Measurements from ENCODE around the gene TBC1D2. TPM values are rescaled to one million over a fixed set of nuclear protein-coding genes. Genes with fewer than 3 reads are reported as not detected.

The TBC1D2 gene
- polyA plus RNA-seq, 2 of the 4 experiments (the other 2 are of a cell fraction): 3.3 to 7.3 TPM

DNA sequence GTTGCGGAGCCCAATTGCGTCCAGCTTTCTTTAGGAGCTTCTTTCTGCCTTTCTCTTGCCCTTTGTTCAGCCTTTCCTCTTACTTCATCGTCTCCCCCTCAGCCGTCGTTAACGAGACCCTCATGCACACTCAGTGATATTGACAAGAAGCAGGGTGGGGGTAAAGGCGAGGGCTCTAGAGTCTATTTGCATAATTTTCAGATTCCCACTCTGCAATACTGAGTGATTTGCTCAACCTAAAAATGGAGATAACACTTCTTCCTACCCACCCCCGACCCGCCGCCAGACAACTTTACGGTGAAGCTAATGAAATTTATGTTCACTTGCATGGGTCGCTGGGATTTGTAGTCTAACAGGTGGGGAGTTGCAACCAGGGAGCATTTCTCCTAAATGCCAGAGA, 1.3 kb upstream of the TBC1D2 start:
- CTCF ChIA-PET: interaction anchor here (0.7 to 3.2 kb wide), 19 partner anchors 11 to 334 kb away, joined by 3 to 44 read pairs (median 5); partner anchors contain the start of genes NANS and TRIM14

DNA sequence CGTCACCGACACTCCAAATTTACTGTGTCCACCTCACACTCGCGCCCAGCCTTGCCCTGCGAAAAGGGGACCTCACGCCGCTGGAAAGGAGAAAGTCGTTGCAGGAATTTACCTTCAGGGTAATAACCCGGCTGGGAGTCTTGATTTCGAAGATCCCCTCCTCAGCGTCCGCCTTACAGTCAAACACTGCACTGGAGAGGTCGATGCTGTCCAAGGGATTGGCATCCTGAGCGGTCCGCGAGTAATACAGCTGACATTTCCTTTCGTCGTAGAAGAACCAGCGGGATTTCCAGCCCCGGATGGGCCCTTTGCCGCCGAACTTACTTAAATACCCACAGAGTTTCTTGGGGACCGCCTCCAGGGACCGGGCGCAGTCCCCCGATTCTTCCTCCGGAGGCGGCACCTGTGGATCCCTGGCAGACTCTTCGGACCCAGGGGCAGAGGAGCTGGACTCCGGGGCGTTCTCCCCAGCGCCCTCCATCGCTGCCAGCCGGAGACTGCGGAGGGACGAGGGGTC, 330 bp downstream of the TBC1D2 start:
- Histone ChIP-seq H3K27ac (peak overlapping the region; percentile 86 to 90), H3K4me2 (peak overlapping the region; percentile 89), H3K9me3 (no peaks in the 10 kb centered on the region), H3K4me1 (peaks cover 51% of the 10 kb centered on the region), H3K4me3 (peak overlapping the region; percentile 79)
- DNase-seq (ENCODE audit: low read depth in 1 of 2, low spot score in 1 of 2): peak in 1 of 2 experiments; percentile 23
- peak; percentile 45 to 61 for ATAC-seq
- TF ChIP-seq TFCP2L1 (CRISPR knock-in tag; IDR thresholded peaks at IDR 0.05) (no peak), RAD21 (conservative IDR thresholded peaks at IDR 0.05 in 1 of 2, IDR thresholded peaks at IDR 0.05 in 1 of 2) (no peak), ZFP36 (IDR thresholded peaks at IDR 0.05; ENCODE audit: borderline replicate concordance, partially characterized antibody) (no peak), GATA3 (IDR thresholded peaks at IDR 0.05; ENCODE audit: borderline replicate concordance) (no peak), ZC3H11A (IDR thresholded peaks at IDR 0.05) (no peak), EHMT2 (IDR thresholded peaks at IDR 0.05; ENCODE audit: low read depth) (no peak), JUNB (IDR thresholded peaks at IDR 0.05) (no peak), POLR2A (IDR thresholded peaks at IDR 0.05; ENCODE audit: low read length) (no peak), BHLHE40 (IDR thresholded peaks at IDR 0.05; ENCODE audit: low read depth, low read length) (no peak)
- TF ChIP-seq, protein P1, sequence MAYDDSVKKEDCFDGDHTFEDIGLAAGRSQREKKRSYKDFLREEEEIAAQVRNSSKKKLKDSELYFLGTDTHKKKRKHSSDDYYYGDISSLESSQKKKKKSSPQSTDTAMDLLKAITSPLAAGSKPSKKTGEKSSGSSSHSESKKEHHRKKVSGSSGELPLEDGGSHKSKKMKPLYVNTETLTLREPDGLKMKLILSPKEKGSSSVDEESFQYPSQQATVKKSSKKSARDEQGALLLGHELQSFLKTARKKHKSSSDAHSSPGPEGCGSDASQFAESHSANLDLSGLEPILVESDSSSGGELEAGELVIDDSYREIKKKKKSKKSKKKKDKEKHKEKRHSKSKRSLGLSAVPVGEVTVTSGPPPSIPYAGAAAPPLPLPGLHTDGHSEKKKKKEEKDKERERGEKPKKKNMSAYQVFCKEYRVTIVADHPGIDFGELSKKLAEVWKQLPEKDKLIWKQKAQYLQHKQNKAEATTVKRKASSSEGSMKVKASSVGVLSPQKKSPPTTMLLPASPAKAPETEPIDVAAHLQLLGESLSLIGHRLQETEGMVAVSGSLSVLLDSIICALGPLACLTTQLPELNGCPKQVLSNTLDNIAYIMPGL (CRISPR knock-in tag; IDR thresholded peaks at IDR 0.05; ENCODE audit: borderline replicate concordance): no peak
- TF ChIP-seq, protein P2, sequence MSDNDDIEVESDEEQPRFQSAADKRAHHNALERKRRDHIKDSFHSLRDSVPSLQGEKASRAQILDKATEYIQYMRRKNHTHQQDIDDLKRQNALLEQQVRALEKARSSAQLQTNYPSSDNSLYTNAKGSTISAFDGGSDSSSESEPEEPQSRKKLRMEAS (IDR thresholded peaks at IDR 0.05): no peak
- 8% methylated on average over 23 of the region's 36 CpGs for WGBS (ENCODE audit: missing lambda C conversion rate)
- CTCF ChIA-PET: interaction anchor here (0.7 to 3.2 kb wide), 17 partner anchors 9 to 521 kb away, joined by 3 to 44 read pairs (median 4); no protein-coding TSS in a partner anchor
- no peak for FAIRE-seq
- POLR2A ChIA-PET: interaction anchor here (0.7 to 2.5 kb wide), 12 partner anchors 10 to 333 kb away, joined by 3 to 13 read pairs (median 4); partner anchors contain the start of genes CORO2A, NANS and TRMO

More for the DNA sequence above, 1.3 kb upstream of the TBC1D2 start:
- FAIRE-seq: no peak
- DNase-seq (ENCODE audit: low read depth in 1 of 2, low spot score in 1 of 2): no peak
- Histone ChIP-seq H3K9me3 (no peaks in the 10 kb centered on the region), H3K4me1 (peaks cover 35% of the 10 kb centered on the region), H3K4me3 (peak overlapping the region; percentile 79), H3K4me2 (peak overlapping the region; percentile 88), H3K27ac (peak overlapping the region; percentile 86 to 90)
- ATAC-seq: no peak
- 26% methylated on average over 12 of the region's 12 CpGs for WGBS (ENCODE audit: missing lambda C conversion rate)
- POLR2A ChIA-PET: interaction anchor here (0.6 to 2.5 kb wide), 6 partner anchors 23 to 335 kb away, joined by 3 to 13 read pairs (median 6); partner anchors contain the start of genes NANS and TRMO
- TF ChIP-seq MAZ (IDR thresholded peaks at IDR 0.05; ENCODE audit: borderline replicate concordance, low read depth, low read length): no peak
- TF ChIP-seq, protein P1 (CRISPR knock-in tag; IDR thresholded peaks at IDR 0.05; ENCODE audit: borderline replicate concordance): no peak
- TF ChIP-seq ZC3H11A (IDR thresholded peaks at IDR 0.05): no peak
- no peak for TF ChIP-seq HOXA7 (CRISPR knock-in tag; IDR thresholded peaks at IDR 0.05)
- no peak for TF ChIP-seq NFE2L2 (conservative IDR thresholded peaks at IDR 0.05; ENCODE audit: low read length)
- TF ChIP-seq, protein P3, sequence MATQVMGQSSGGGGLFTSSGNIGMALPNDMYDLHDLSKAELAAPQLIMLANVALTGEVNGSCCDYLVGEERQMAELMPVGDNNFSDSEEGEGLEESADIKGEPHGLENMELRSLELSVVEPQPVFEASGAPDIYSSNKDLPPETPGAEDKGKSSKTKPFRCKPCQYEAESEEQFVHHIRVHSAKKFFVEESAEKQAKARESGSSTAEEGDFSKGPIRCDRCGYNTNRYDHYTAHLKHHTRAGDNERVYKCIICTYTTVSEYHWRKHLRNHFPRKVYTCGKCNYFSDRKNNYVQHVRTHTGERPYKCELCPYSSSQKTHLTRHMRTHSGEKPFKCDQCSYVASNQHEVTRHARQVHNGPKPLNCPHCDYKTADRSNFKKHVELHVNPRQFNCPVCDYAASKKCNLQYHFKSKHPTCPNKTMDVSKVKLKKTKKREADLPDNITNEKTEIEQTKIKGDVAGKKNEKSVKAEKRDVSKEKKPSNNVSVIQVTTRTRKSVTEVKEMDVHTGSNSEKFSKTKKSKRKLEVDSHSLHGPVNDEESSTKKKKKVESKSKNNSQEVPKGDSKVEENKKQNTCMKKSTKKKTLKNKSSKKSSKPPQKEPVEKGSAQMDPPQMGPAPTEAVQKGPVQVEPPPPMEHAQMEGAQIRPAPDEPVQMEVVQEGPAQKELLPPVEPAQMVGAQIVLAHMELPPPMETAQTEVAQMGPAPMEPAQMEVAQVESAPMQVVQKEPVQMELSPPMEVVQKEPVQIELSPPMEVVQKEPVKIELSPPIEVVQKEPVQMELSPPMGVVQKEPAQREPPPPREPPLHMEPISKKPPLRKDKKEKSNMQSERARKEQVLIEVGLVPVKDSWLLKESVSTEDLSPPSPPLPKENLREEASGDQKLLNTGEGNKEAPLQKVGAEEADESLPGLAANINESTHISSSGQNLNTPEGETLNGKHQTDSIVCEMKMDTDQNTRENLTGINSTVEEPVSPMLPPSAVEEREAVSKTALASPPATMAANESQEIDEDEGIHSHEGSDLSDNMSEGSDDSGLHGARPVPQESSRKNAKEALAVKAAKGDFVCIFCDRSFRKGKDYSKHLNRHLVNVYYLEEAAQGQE (IDR thresholded peaks at IDR 0.05): no peak
- no peak for TF ChIP-seq HOXB13 (CRISPR knock-in tag; IDR thresholded peaks at IDR 0.05; ENCODE audit: low read depth)
- TF ChIP-seq TFCP2L1 (CRISPR knock-in tag; IDR thresholded peaks at IDR 0.05): no peak
- TF ChIP-seq RFX5 (IDR thresholded peaks at IDR 0.05): no peak
- TF ChIP-seq, protein P4, sequence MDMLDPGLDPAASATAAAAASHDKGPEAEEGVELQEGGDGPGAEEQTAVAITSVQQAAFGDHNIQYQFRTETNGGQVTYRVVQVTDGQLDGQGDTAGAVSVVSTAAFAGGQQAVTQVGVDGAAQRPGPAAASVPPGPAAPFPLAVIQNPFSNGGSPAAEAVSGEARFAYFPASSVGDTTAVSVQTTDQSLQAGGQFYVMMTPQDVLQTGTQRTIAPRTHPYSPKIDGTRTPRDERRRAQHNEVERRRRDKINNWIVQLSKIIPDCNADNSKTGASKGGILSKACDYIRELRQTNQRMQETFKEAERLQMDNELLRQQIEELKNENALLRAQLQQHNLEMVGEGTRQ (IDR thresholded peaks at IDR 0.05): no peak
- TF ChIP-seq, protein P5, sequence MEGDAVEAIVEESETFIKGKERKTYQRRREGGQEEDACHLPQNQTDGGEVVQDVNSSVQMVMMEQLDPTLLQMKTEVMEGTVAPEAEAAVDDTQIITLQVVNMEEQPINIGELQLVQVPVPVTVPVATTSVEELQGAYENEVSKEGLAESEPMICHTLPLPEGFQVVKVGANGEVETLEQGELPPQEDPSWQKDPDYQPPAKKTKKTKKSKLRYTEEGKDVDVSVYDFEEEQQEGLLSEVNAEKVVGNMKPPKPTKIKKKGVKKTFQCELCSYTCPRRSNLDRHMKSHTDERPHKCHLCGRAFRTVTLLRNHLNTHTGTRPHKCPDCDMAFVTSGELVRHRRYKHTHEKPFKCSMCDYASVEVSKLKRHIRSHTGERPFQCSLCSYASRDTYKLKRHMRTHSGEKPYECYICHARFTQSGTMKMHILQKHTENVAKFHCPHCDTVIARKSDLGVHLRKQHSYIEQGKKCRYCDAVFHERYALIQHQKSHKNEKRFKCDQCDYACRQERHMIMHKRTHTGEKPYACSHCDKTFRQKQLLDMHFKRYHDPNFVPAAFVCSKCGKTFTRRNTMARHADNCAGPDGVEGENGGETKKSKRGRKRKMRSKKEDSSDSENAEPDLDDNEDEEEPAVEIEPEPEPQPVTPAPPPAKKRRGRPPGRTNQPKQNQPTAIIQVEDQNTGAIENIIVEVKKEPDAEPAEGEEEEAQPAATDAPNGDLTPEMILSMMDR (IDR thresholded peaks at IDR 0.05): no peak
- no peak for TF ChIP-seq EHMT2 (IDR thresholded peaks at IDR 0.05; ENCODE audit: low read depth)
- TF ChIP-seq MYC (IDR thresholded peaks at IDR 0.05; ENCODE audit: borderline replicate concordance, low read length): no peak
- TF ChIP-seq TP53 (CRISPR knock-in tag; IDR thresholded peaks at IDR 0.05): no peak
- TF ChIP-seq, protein P6, sequence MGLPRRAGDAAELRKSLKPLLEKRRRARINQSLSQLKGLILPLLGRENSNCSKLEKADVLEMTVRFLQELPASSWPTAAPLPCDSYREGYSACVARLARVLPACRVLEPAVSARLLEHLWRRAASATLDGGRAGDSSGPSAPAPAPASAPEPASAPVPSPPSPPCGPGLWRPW (IDR thresholded peaks at IDR 0.05): no peak
- no peak for TF ChIP-seq JUN (IDR thresholded peaks at IDR 0.05)
- no peak for TF ChIP-seq BHLHE40 (IDR thresholded peaks at IDR 0.05; ENCODE audit: low read depth, low read length)
- TF ChIP-seq CBX8 (IDR thresholded peaks at IDR 0.05): no peak
- TF ChIP-seq ZFP36 (IDR thresholded peaks at IDR 0.05; ENCODE audit: borderline replicate concordance, partially characterized antibody): no peak

Data from A549 (cell line).